ENCODE data around the gene LARGE1. TPM values are rescaled to one million over a fixed set of nuclear protein-coding genes. Genes with fewer than 3 reads are reported as not detected.

Gene LARGE1
- total RNA-seq, 4 donors from 2014 or later = 24.9 to 51.0 (median 32.7) TPM

- peaks cover 0 to 35% (median 9%) of the 10 kb centered on the region in 4 donors for H3K4me1 ChIP-seq
- 89% methylated on average over 15 of the region's 15 CpGs for WGBS, 2 donors
- no peaks in the 10 kb centered on the region for H3K36me3 ChIP-seq
- peak overlapping the region in 1 of 4 donors; percentile 37 for H3K27ac ChIP-seq
- no peaks in the 10 kb centered on the region for H3K27me3 ChIP-seq
- DNase-seq (ENCODE audit: low spot score in 2 of 2) = no peak
- H3K9me3 ChIP-seq = no peaks in the 10 kb centered on the region
- H3K4me3 ChIP-seq = no peak overlapping the region
- peak in 1 of 2 donors; percentile 25 for TF ChIP-seq EP300 (IDR thresholded peaks at IDR 0.05)
- no peak for TF ChIP-seq POLR2A (IDR thresholded peaks at IDR 0.05)
These were observed 384.1 kb downstream of the LARGE1 start for GRCh38 chr22:33535937-33536875.

GRCh38 chr22:33529424-33530113 is 390.7 kb downstream of the LARGE1 start:
- TF ChIP-seq EP300 (IDR thresholded peaks at IDR 0.05) (peak in 1 of 2 donors; percentile 46), POLR2A (IDR thresholded peaks at IDR 0.05) (no peak)
- WGBS, 2 donors = 73 to 78% methylated on average over 9 of the region's 9 CpGs
- Histone ChIP-seq H3K4me1 (peaks cover 0 to 3% (median 0%) of the 10 kb centered on the region in 4 donors), H3K4me3 (no peak overlapping the region), H3K27me3 (no peaks in the 10 kb centered on the region), H3K27ac (no peak overlapping the region), H3K36me3 (no peaks in the 10 kb centered on the region), H3K9me3 (no peaks in the 10 kb centered on the region)
- DNase-seq (ENCODE audit: low spot score in 2 of 2) = no peak

- H3K27ac ChIP-seq = no peak overlapping the region
- no peak for DNase-seq (ENCODE audit: low spot score in 2 of 2)
- peaks cover 0 to 3% (median 0%) of the 10 kb centered on the region in 4 donors for H3K4me1 ChIP-seq
- 51 to 58% methylated on average over 3 of the region's 3 CpGs for WGBS, 2 donors
- H3K9me3 ChIP-seq = no peaks in the 10 kb centered on the region
- H3K27me3 ChIP-seq = no peaks in the 10 kb centered on the region
- H3K36me3 ChIP-seq = no peaks in the 10 kb centered on the region
- H3K4me3 ChIP-seq = no peak overlapping the region
- TF ChIP-seq CTCF (IDR thresholded peaks at IDR 0.05) = no peak
- no peak for TF ChIP-seq EP300 (IDR thresholded peaks at IDR 0.05)
- no peak for TF ChIP-seq POLR2A (IDR thresholded peaks at IDR 0.05)
These were observed 392.1 kb downstream of the LARGE1 start for GRCh38 chr22:33528183-33528582.

GRCh38 chr22:33526434-33527107 is 393.7 kb downstream of the LARGE1 start:
- Histone ChIP-seq H3K36me3 (no peaks in the 10 kb centered on the region), H3K27me3 (no peaks in the 10 kb centered on the region), H3K9me3 (no peaks in the 10 kb centered on the region), H3K4me1 (peaks cover 0 to 3% (median 0%) of the 10 kb centered on the region in 4 donors), H3K4me3 (no peak overlapping the region), H3K27ac (no peak overlapping the region)
- TF ChIP-seq EP300 (IDR thresholded peaks at IDR 0.05) (no peak), CTCF (IDR thresholded peaks at IDR 0.05) (no peak), POLR2A (IDR thresholded peaks at IDR 0.05) (no peak)
- DNase-seq (ENCODE audit: low spot score in 2 of 2) = no peak
- 91 to 97% methylated on average over 12 of the region's 12 CpGs for WGBS, 2 donors

GRCh38 chr22:33524511-33525260 is 395.6 kb downstream of the LARGE1 start:
- DNase-seq (ENCODE audit: low spot score in 2 of 2) = no peak
- H3K27ac ChIP-seq = no peak overlapping the region
- WGBS, 2 donors = 72 to 79% methylated on average over 4 of the region's 4 CpGs
- peaks cover 0 to 5% (median 0%) of the 10 kb centered on the region in 4 donors for H3K9me3 ChIP-seq
- TF ChIP-seq CTCF (IDR thresholded peaks at IDR 0.05) = no peak
- TF ChIP-seq EP300 (IDR thresholded peaks at IDR 0.05) = no peak
- no peak for TF ChIP-seq POLR2A (IDR thresholded peaks at IDR 0.05)
- H3K4me3 ChIP-seq = no peak overlapping the region
- no peaks in the 10 kb centered on the region for H3K27me3 ChIP-seq
- peaks cover 0 to 10% (median 0%) of the 10 kb centered on the region in 4 donors for H3K4me1 ChIP-seq
- H3K36me3 ChIP-seq = peaks cover 0 to 6% (median 0%) of the 10 kb centered on the region in 3 donors

All from tibial nerve (tissue), 4 donors.